SK-N-SH (cell line): ENCODE measurements around the gene LPCAT1. TPM values are rescaled to one million over a fixed set of nuclear protein-coding genes. Genes with fewer than 3 reads are reported as not detected.
A peak's percentile ranks its signal among the peaks of the same experiment; 100 is the strongest.

Source experiments
- CTCF ChIA-PET: fragments of 300-600, 350-600 bp; formaldehyde crosslinking; extraction: SDS; loops from one replicate; lab custom pipeline; 2021; lab: Yijun Ruan, JAX
- POLR2A ChIA-PET: fragments of 350-600 bp; sonication (Branson Sonifier 250); formaldehyde crosslinking; extraction: SDS; loops from one replicate; lab custom pipeline; 2020; ENCODE audit warnings: antibody characterized with exemption, inconsistent platforms; lab: Yijun Ruan, JAX
- DNase-seq: peaks from one replicate; pipeline ENCODE4 v3.0.0; 2012
- H2AFZ ChIP-seq: fragments of 200-600 bp; sonication (generic); 2 replicates; pipeline ENCODE4 v1.8.1; 2016; ENCODE audit warnings: antibody characterized with exemption, mild to moderate bottlenecking, low read depth
- H3F3A ChIP-seq: fragments of 200-600 bp; sonication (generic); replicated peaks from 2 replicates; pipeline ENCODE3; 2016; ENCODE audit warnings: antibody characterized with exemption, mild to moderate bottlenecking; ENCODE audit not compliant: insufficient read depth
- H3K27ac ChIP-seq, 2 experiments: fragments of 200-500 bp in 1 of 2; fragments of 200-600 bp in 1 of 2; sonication (Bioruptor generic) in 1 of 2; sonication (generic), shearing (Covaris generic) in 1 of 2; 2 replicates each; pipeline versions ENCODE4 v1.5.1 to v1.6.1; 2014 to 2016; ENCODE audit warnings: low read depth in 2 of 2, inconsistent platforms in 1 of 2, low read length in 1 of 2, mild to moderate bottlenecking in 1 of 2, mixed read lengths in 1 of 2
- H3K27me3 ChIP-seq: fragments of 200-600 bp; sonication (generic), shearing (Covaris generic); 2 replicates; pipeline ENCODE4 v1.6.1; 2016; ENCODE audit warnings: mixed run types; ENCODE audit not compliant: insufficient read depth
- H3K36me3 ChIP-seq, 2 experiments: fragments of 200-500 bp in 1 of 2; fragments of 200-600 bp in 1 of 2; sonication (Bioruptor generic) in 1 of 2; sonication (generic) in 1 of 2; replicated peaks in 1 of 2; 2 replicates each; pipeline versions ENCODE3 to v1.5.1; 2014 to 2016; ENCODE audit warnings: low read length in 1 of 2, mild to moderate bottlenecking in 1 of 2; ENCODE audit not compliant: insufficient read depth in 2 of 2, control insufficient read depth in 1 of 2
- H3K4me1 ChIP-seq, 2 experiments: fragments of 200-500 bp in 1 of 2; fragments of 200-600 bp in 1 of 2; sonication (Bioruptor generic) in 1 of 2; sonication (generic), shearing (Covaris generic) in 1 of 2; 2 replicates each; pipeline versions ENCODE4 v1.5.1 to v1.6.1; 2014 to 2016; ENCODE audit warnings: low read depth in 1 of 2, low read length in 1 of 2, mixed run types in 1 of 2; ENCODE audit not compliant: insufficient read depth in 2 of 2, control insufficient read depth in 1 of 2
- H3K4me2 ChIP-seq: fragments of 200-600 bp; sonication (generic), shearing (Covaris generic); 2 replicates; pipeline ENCODE4 v1.6.1; 2017; ENCODE audit warnings: mixed run types
- H3K4me3 ChIP-seq, 2 experiments: fragments of 200-500 bp in 1 of 2; fragments of 200-600 bp in 1 of 2; sonication (Bioruptor generic) in 1 of 2; sonication (generic), shearing (Covaris generic) in 1 of 2; 2 replicates each; pipeline versions ENCODE4 v1.5.1 to v1.8.1; 2014 to 2016; ENCODE audit warnings: low read depth in 2 of 2, inconsistent platforms in 1 of 2, low read length in 1 of 2, mild to moderate bottlenecking in 1 of 2, mixed read lengths in 1 of 2, moderate library complexity in 1 of 2
- H3K79me2 ChIP-seq: fragments of 200-600 bp; sonication (generic); 2 replicates; pipeline ENCODE4 v1.8.1; 2017; ENCODE audit warnings: mild to moderate bottlenecking; ENCODE audit not compliant: insufficient read depth
- H3K9ac ChIP-seq: fragments of 200-600 bp; sonication (generic); 2 replicates; pipeline ENCODE4 v1.6.1; 2017; ENCODE audit warnings: mixed run types
- H3K9me2 ChIP-seq: fragments of 200-600 bp; sonication (generic); 2 replicates; pipeline ENCODE4 v1.6.1; 2017; ENCODE audit warnings: mixed run types
- H3K9me3 ChIP-seq: fragments of 200-600 bp; sonication (generic); 2 replicates; pipeline ENCODE4 v1.6.1; 2017; ENCODE audit warnings: mixed run types, mild to moderate bottlenecking, moderate library complexity
- H4K20me1 ChIP-seq: fragments of 200-600 bp; sonication (generic); 2 replicates; pipeline ENCODE4 v1.6.1; 2017; ENCODE audit warnings: mild to moderate bottlenecking, mixed run types; ENCODE audit not compliant: insufficient read depth
- FOXJ3 ChIP-seq: sonication (generic); formaldehyde crosslinking; IDR thresholded peaks from 2 replicates; pipeline ENCODE4 v1.5.1; 2020; ENCODE audit warnings: mild to moderate bottlenecking, missing genetic modification reagents
- FOXM1 ChIP-seq: IDR thresholded peaks from 2 replicates; pipeline ENCODE4 v1.4.0; 2012; ENCODE audit warnings: low read depth, mild to moderate bottlenecking
- GABPA ChIP-seq: IDR thresholded peaks from 2 replicates; pipeline ENCODE4 v1.4.0; 2012; ENCODE audit warnings: low read depth, mild to moderate bottlenecking
- JUND ChIP-seq: IDR thresholded peaks from 2 replicates; pipeline ENCODE4 v1.4.0; 2012
- MAX ChIP-seq: IDR thresholded peaks from 2 replicates; pipeline ENCODE4 v1.4.0; 2012; ENCODE audit warnings: low read depth
- MEF2A ChIP-seq: IDR thresholded peaks from 2 replicates; pipeline ENCODE4 v1.4.0; 2012; ENCODE audit warnings: low read depth, borderline replicate concordance
- POLR2AphosphoS5 ChIP-seq: IDR thresholded peaks from 2 replicates; pipeline ENCODE4 v1.6.1; 2012; ENCODE audit warnings: low read depth, low read length
- RAD21 ChIP-seq: IDR thresholded peaks from 2 replicates; pipeline ENCODE4 v1.6.1; 2012; ENCODE audit warnings: mild to moderate bottlenecking, low read length
- RFX5 ChIP-seq: IDR thresholded peaks from 2 replicates; pipeline ENCODE4 v1.6.1; 2012; ENCODE audit warnings: mild to moderate bottlenecking, improper control_type of control experiment, low read length
- RXRA ChIP-seq: IDR thresholded peaks from 2 replicates; pipeline ENCODE4 v1.4.0; 2012; ENCODE audit warnings: low read depth, mild to moderate bottlenecking, borderline replicate concordance
- SIN3A ChIP-seq: IDR thresholded peaks from 2 replicates; pipeline ENCODE4 v1.6.1; 2012; ENCODE audit warnings: low read depth, mild to moderate bottlenecking, low read length, moderate library complexity, borderline replicate concordance
- TCF12 ChIP-seq: IDR thresholded peaks from 2 replicates; pipeline ENCODE4 v1.4.0; 2012
- TEAD4 ChIP-seq: IDR thresholded peaks from 2 replicates; pipeline ENCODE4 v1.4.0; 2012; ENCODE audit warnings: mild to moderate bottlenecking, borderline replicate concordance; ENCODE audit not compliant: insufficient read depth
- USF1 ChIP-seq: IDR thresholded peaks from 2 replicates; pipeline ENCODE4 v1.4.0; 2012; ENCODE audit warnings: low read depth, borderline replicate concordance
- ZBTB33 ChIP-seq: IDR thresholded peaks from 2 replicates; pipeline ENCODE4 v1.4.0; 2012; ENCODE audit warnings: low read depth, borderline replicate concordance
- WGBS: methylation state at CpG from one replicate; pipeline ENCODE4 v1.1.6; 2017; ENCODE audit warnings: low lambda C conversion rate; 5-methylcytosine and 5-hydroxymethylcytosine counted together
- polyA plus RNA-seq, 3 experiments: library from polyadenylated mRNA; depleted of rRNA; stranded (reverse); fragments of >200 nt; gene quantifications; 2 replicates each; pipeline ENCODE4 v1.2.3, GENCODE V29; 2012
- TF ChIP-seq, protein P1 (sequence below): fragments of 150-350 bp; IDR thresholded peaks from 2 replicates; pipeline ENCODE4 v1.6.1; 2017; ENCODE audit warnings: antibody characterized with exemption, low read length, low read depth, borderline replicate concordance

LPCAT1 gene
- polyA plus RNA-seq, 1 of the 3 experiments (the other 2 are of a cell fraction), result 42.3 TPM

DNA sequence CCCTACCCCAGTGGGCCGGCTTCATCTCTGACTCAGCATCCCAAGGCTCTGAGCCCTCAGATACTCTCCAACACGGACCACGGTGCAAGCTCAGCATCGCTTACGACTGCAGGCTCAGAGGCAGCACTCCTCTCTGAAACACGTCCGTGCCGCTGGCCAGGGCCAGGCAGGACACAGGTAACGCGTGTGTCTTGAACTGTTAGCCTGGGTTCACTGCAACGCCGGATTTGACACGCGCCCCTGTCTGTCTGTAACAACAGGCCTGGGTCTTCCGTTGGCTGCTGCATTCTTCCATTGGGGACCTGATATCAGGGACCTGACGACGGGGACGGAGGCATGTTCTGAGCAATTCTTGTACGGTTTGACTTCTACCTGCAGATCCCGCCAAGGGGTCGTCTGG lies 84.9 kb downstream of the LPCAT1 start:
- H3K4me2 ChIP-seq, result no peak overlapping the region
- TF ChIP-seq GABPA (no peak), USF1 (no peak), FOXJ3 (CRISPR knock-in tag) (no peak), RFX5 (no peak), POLR2AphosphoS5 (no peak), MEF2A (no peak), RAD21 (no peak), MAX (no peak), SIN3A (no peak), RXRA (no peak), TEAD4 (no peak), JUND (no peak), TCF12 (no peak), FOXM1 (no peak), ZBTB33 (no peak)
- TF ChIP-seq, protein P1, sequence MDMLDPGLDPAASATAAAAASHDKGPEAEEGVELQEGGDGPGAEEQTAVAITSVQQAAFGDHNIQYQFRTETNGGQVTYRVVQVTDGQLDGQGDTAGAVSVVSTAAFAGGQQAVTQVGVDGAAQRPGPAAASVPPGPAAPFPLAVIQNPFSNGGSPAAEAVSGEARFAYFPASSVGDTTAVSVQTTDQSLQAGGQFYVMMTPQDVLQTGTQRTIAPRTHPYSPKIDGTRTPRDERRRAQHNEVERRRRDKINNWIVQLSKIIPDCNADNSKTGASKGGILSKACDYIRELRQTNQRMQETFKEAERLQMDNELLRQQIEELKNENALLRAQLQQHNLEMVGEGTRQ, result no peak
- TF ChIP-seq, all 33 proteins: peak for 0
- no peak overlapping the region for H3K27ac ChIP-seq
- peaks cover 45% of the 10 kb centered on the region for H3K27me3 ChIP-seq
- H3K4me1 ChIP-seq, result no peaks in the 10 kb centered on the region
- POLR2A ChIA-PET, result interaction anchor here (1.0 kb wide), 1 partner anchor 9 kb away, joined by 4 read pairs; no protein-coding TSS in a partner anchor
- H3F3A ChIP-seq, result no peaks in the 10 kb centered on the region
- no peaks in the 10 kb centered on the region for H4K20me1 ChIP-seq
- peak; percentile 12 for DNase-seq
- 0% methylated on average over 1 of the region's 21 CpGs for WGBS
- H3K9me2 ChIP-seq, result no peaks in the 10 kb centered on the region
- H2AFZ ChIP-seq, result no peak overlapping the region
- no peaks in the 10 kb centered on the region for H3K9me3 ChIP-seq
- H3K4me3 ChIP-seq, result no peak overlapping the region
- no peaks in the 10 kb centered on the region for H3K79me2 ChIP-seq
- no peak overlapping the region for H3K9ac ChIP-seq
- H3K36me3 ChIP-seq, result no peaks in the 10 kb centered on the region
- CTCF ChIA-PET, result interaction anchor here (0.9 to 1.5 kb wide), 2 partner anchors 9 to 155 kb away, joined by 3 read pairs; no protein-coding TSS in a partner anchor
